ENCODE data around the gene MUC2.

DNA sequence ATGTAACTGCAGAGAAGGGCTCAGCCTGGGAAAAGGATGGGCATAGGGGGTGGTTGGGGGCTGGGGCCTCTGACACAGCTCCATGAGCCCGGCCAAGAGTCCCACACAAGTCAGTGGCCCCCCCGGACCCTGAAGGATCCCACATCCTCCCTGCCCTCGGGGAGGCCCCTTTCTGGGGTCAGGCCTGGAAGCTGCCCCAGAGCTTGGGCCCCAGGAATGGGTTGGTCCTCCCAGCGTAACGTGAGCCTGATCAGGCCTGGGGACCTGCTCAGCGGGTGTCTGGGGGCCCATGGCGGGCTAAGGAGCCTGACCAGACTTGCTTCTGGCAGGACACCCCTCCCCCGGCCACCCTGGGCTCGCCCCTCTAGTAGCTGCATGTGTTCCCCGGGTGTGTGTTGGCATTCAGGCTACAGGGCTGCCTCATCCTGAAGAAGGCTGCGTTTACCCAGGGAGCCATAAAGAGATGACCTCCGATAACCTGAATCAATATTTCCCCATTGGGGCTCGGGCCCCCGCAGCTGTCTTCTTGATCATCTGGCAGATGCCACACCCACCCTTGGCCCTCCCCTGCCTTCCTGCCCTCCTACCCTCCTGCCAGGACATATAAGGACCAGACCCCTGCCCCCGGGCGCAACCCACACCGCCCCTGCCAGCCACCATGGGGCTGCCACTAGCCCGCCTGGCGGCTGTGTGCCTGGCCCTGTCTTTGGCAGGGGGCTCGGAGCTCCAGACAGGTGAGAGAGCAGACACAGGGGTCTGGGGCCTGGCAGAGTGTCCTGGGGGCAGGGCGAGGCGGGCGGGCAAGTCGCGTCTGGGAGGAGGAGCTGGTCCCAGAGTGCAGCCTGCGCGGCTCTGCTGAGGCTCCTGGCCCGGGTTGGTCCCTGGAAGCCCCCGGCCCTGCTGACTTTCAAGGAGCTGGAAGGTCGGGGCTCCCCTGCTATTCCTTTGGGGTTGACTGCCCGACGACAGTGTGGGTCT is at the start of gene MUC2:
- TF ChIP-seq, protein P1, sequence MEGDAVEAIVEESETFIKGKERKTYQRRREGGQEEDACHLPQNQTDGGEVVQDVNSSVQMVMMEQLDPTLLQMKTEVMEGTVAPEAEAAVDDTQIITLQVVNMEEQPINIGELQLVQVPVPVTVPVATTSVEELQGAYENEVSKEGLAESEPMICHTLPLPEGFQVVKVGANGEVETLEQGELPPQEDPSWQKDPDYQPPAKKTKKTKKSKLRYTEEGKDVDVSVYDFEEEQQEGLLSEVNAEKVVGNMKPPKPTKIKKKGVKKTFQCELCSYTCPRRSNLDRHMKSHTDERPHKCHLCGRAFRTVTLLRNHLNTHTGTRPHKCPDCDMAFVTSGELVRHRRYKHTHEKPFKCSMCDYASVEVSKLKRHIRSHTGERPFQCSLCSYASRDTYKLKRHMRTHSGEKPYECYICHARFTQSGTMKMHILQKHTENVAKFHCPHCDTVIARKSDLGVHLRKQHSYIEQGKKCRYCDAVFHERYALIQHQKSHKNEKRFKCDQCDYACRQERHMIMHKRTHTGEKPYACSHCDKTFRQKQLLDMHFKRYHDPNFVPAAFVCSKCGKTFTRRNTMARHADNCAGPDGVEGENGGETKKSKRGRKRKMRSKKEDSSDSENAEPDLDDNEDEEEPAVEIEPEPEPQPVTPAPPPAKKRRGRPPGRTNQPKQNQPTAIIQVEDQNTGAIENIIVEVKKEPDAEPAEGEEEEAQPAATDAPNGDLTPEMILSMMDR (conservative IDR thresholded peaks at IDR 0.05; ENCODE audit: low read depth, low read length): no peak
- no peak for TF ChIP-seq POLR2A (IDR thresholded peaks at IDR 0.05; ENCODE audit: low read depth, low read length)
- TF ChIP-seq CEBPB (IDR thresholded peaks at IDR 0.05; ENCODE audit: low read depth, low read length): no peak
- TF ChIP-seq RFX5 (IDR thresholded peaks at IDR 0.05; ENCODE audit: low read depth, low read length): no peak
- TF ChIP-seq MXI1 (IDR thresholded peaks at IDR 0.05; ENCODE audit: borderline replicate concordance, low read depth, low read length): no peak
- TF ChIP-seq MAFK (IDR thresholded peaks at IDR 0.05; ENCODE audit: low read depth, low read length): no peak
- TF ChIP-seq, protein P2, sequence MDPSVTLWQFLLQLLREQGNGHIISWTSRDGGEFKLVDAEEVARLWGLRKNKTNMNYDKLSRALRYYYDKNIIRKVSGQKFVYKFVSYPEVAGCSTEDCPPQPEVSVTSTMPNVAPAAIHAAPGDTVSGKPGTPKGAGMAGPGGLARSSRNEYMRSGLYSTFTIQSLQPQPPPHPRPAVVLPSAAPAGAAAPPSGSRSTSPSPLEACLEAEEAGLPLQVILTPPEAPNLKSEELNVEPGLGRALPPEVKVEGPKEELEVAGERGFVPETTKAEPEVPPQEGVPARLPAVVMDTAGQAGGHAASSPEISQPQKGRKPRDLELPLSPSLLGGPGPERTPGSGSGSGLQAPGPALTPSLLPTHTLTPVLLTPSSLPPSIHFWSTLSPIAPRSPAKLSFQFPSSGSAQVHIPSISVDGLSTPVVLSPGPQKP (IDR thresholded peaks at IDR 0.05; ENCODE audit: borderline replicate concordance, low read depth, low read length): no peak
- no peak for TF ChIP-seq RAD21 (IDR thresholded peaks at IDR 0.05; ENCODE audit: low read length)
- TF ChIP-seq, protein P3, sequence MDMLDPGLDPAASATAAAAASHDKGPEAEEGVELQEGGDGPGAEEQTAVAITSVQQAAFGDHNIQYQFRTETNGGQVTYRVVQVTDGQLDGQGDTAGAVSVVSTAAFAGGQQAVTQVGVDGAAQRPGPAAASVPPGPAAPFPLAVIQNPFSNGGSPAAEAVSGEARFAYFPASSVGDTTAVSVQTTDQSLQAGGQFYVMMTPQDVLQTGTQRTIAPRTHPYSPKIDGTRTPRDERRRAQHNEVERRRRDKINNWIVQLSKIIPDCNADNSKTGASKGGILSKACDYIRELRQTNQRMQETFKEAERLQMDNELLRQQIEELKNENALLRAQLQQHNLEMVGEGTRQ (IDR thresholded peaks at IDR 0.05; ENCODE audit: low read depth, low read length): no peak
- no peak for TF ChIP-seq CHD1 (IDR thresholded peaks at IDR 0.05; ENCODE audit: low read depth, low read length)
- no peak for TF ChIP-seq BHLHE40 (IDR thresholded peaks at IDR 0.05; ENCODE audit: low read depth, low read length)
- TF ChIP-seq SMC3 (IDR thresholded peaks at IDR 0.05; ENCODE audit: low read depth, low read length): no peak

Measured in IMR-90 (cell line).